ENCODE data around the gene ALS2CL.
"Not testable (repeated sequence)": the region's sequence is repeated elsewhere in the genome, so short reads cannot be mapped to it uniquely, and the experiment has no call there.

ALS2CL gene

DNA sequence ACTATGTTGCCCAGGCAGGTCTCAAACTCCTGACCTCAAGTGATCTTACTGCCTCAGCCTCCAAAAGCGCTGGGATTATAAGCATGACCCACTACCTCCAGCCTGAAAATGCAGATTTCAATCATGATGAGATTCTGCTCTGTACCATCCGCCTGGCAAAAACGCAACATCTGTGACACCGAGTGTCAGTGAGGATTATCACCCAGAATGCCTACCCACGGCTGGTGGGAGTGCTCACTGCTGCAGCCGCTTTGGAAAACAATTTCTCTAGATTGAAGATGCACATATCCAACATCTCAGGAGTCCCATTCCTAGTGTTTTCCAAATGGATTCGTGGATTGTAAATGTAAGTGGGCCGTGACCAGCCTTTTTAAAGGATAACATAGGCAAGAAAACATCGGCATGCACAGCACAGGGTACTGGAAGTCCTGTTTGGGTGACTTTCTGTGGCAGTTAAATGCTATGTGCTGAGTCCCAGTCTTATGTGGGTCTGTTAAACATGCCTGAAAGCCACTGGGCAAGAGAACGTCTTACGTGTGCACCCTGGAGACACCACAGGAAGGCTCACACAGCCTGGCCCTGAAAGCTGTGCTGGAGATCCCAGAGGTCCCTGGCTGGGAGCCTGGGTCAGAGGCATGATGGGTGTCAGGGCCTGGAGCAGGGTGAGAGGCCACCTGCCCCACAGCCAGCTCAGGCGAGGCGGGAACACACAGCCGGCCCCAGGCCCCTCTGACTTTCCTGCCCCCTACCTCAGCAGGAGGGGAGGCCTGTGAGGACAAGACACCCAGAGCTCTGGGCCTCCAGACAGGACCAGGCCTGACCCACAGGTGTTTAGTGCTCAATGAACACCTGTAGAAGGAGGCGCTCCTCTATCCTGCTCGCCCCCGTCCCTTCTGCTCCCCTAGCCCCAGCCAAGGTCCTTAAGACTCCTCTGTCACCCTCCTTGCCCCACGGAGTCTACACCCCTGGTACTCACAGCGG lies 23.3 kb upstream of the ALS2CL start:
- no peak for DNase-seq

DNA sequence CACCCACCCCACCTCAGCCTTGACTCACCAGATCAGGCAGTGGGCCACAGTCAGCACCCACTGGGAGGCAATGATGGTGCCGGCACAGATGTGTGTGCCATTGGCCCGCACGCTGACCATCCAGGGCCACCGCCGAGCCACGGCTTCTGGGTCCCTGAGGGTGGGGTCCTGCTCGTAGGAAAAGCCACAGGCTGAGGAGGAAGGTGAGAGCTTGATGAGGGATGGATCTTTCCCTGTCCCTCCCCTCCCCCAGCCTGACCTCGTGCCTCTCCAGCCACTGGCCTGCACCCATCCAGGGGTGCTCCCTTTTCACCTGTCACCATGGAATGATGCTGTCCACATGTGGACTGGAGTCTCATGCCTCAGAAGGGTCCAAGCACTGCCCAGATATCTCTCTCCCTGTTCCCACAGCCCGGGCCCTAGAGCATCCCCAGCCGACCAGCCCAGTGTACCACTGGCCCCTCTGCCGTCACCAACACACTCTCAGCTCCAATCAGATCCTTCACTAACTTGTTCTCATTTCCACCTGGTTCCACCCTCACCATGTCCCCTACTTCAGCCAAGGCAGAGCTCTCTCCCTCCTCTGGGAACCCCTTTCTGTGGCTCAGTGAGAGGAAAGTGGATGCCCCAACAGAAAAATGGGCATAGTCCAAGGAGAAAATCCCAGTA lies 22.2 kb upstream of the ALS2CL start:
- no peak for DNase-seq

DNA sequence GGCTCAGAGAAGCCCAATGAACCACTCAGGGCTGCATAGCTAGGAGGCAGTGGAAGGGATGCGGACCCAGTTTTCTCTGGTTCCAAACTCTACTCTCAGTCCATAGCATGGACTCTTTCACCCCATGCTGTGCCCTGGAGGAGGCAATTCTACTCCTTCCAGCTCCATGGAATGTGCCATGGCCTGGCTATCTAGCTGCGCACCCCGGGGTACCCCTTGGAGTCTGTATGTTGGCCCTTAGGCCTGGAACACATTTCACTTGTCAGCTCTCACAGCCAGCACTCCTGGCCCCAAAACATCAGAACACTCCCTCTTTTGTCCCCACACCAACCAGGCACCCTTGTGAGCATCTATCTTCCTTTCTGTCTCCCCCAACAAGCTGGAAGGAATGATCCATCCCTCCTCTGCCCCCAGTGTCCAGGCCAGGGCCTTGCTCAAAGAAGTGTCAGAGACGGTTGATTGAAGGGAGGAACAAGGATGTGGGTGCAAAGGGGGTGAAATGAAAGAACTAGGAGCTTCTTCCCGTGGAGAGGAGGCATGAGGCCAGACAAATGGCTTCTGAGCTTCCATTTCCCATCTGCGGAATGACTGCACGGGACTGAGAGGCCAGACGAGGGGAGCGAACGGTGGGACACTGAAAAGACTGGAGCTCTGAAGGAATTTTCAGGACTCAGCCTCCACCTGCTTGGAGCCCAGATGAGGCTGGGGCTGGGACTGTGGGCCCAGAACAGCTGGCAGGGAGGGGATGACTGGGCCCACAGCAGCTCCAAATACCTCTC lies 21.4 kb upstream of the ALS2CL start:
- no peak for DNase-seq

DNA sequence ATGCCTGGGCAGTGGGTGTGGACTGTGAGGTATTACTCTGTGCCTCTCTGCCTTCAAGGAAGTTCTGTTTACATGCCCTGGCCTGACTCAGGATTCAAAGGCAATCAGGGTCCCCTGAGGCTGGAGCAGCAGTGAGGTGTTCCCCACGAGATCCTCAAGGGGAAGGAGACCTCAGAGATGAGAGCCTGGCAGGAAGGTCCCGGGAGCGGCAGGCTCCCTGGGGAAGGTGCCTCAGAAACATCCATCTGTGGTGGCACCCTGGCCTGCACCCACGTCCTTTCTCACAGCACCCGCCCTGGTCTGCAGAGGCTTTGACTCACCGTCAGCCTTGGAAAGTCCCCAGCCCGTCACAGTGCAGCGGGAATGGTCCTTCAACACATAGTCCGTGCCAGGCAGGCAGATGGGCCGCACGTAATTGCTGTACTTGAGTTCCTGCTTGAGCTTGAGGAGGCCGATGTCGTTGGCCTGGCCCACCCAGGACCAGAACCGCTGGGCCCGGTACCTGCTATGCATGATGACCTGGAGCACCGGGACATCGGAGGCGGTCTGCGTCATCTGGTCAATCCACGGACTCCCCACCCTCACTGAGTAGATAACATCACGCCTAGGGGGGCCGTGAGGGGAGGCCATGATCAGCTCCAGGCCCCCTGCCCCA lies 20.5 kb upstream of the ALS2CL start:
- DNase-seq, result no peak

DNA sequence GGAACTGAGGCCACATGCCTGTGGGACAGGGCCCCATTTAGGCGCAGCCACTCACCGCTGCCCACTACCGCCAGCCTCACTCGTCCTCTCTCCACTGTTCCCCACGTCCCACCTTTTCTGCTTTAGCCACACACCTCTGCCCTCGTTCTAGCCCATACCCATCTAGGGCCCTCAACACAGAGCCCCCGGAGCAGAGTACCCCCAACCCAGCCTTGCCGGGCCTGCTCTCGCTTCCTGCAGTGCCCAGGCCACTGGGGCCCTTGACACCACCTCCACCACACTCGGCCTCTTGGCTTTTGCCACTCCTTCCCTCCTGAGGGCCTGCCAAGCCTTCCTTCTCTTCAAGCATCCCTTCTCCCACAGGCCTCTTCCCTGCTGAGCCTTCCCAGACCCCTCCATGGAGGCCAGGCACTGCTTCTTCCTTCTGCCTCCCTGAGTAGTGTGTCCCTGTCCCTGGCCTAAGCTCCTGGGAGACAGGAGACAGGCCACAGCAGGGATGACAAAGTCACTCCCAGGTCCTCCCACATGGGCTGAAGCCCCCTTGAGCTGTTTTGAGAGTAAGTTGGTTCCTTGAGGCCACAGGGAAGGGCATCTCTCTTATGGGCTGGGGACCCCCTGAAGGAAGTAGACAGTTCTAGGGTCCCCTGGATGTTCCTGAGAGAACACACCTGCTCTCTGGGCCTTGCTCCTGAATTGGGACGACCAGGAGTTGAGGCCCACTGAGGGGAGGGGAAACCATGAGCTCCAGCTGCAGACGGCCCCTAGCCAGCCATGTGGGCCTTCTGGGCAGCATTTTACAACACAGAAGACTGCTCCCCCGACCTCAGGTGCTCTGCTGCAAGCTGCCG lies 19.8 kb upstream of the ALS2CL start:
- DNase-seq, result no peak

DNA sequence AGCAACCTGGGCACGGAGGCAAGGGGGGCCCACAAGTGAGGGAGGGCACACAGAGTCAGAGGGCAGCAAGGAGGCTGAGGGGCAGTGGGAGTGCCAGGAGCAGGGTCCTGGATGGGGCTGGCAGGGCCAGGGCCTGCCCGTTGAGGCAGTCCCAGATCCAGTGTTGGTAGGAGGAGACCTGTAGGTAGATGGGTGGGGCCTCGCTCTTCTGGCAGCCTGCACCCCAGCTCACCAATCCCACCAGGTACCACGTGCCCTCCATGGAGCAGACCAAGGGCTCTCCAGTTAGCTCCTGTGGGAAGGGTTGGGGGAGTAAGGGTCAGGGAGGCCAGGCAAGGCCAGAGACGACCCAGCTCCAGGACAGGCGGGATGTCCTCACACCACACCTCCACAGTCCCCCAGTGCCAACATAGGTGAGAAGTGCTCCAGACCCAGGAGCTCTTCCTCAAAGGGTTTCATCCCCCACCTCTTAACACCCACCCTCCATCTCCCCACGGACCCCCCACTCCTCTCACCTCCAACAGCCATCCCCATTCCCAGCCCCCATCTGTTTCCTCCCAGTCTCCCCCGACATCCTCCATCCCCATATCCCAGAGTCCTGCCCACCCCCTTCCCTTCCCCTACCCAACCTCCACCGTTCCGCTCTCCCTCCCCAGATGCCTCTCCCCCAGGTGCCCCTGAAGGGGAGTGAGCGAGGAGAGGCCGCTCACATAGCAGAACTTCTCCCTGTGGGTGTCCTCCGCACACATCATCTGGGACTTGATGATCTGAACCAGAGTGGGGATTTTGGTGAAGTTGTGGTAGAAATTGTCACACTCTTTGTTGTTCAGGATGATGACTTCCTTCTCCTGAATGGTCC lies 18.9 kb upstream of the ALS2CL start:
- DNase-seq, result no peak

DNA sequence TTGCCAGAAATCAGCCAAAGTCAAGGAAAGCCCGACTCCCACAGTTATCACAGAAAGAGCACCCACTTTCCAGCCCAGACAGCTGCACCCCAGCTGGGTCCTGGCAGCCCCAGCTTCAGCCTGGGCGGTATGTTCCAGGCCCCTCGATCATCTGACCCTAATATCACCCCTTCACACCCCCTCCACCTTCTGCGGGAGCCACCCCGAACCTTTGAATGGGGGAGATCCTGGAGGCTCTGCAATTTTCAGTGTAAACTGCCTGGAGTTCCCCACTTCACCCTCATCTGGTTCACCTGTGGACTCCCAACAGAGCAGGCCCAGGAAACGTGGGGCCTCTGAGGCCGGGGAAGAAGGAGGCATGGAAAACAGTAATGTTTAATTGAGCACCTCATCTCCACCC lies 18.3 kb upstream of the ALS2CL start:
- DNase-seq, result no peak

DNA sequence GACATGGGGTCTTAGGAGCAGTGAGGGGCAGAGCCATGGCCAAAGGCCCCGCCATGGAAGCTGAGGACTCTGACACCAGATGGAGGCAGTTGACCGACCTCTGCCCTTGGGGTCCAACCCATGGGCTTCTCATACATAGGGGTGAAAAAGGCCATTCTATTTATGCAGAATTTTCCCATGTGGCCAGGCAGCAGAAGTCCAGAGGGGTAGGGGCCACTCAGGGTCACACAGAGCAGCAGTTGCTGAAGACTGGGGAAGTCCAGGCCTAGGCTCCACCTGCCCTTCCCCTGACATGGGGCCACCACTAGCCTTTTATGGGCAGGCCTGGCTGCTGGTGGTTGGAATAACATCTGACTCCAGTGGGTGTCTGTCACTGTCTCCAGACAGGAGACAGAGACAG lies 17.8 kb upstream of the ALS2CL start:
- no peak for DNase-seq

DNA sequence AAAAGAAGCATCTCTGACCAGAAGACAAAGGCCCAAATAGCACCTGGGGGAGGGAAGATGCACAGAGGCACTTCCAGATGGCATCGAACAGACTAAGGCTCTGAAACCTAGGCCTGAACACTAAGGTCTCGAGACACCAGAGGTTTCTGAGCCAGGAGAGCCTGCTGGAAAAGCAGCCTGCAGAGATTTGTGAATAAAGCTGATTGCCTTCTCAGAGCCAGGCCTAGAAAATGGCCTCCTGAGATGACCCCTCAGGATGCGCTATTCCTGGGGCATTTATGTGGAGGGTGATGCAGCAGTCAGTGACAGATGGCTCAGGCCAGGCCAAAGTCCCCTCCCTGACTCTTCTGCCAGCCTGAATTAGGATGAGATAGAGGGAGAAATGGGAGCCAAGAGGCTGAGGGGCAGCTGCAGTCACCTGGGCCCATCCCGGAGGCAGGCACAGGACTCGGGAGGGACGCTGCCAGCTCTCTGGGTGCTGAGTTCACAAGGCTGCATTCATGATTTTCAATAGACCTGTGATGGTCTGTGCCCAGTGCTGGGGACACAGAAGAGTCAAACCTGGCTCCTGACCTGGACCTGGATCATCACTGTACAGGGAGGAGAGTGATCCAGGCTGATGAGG lies 17.3 kb upstream of the ALS2CL start:
- no peak for DNase-seq

DNA sequence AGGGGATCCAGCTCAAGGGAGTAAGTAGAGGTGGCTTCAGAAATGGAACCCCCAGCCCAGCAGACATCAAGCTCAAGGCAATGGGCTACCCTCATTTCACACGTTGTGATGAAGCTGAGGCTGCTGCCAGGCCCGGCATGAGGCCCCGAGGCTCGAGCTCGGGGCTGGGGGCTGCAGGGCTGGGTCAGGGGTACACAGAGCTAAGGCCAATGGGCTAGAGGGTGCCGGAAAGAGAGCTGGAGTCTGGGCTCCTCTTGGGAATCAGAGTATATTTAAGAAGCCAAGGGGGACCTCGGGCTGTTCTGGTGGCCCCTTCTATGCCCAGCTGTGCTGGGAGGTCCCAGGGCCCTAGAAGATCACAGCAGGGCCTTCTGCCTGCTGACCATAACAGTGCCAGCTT lies 16.8 kb upstream of the ALS2CL start:
- DNase-seq, result no peak

DNA sequence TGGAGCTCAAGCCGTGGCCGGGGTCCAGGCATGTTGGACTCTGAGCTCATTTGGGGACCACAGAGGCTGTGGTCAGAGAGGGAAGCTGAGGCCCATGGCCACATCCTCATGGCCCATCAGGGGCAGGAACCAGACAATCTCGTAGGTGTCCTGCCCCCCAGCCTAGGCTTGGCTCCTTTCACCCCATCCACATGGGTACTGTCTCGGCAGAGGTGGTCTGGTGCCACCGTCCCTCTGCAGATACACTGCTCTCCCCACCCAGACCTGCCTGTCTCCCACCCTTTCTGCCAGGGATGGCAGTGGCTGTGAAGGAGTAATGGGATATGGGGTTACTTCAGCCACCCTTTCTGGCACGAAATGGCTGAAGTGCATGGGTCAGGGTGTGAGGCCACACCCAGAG lies 16.2 kb upstream of the ALS2CL start:
- no peak for DNase-seq

DNA sequence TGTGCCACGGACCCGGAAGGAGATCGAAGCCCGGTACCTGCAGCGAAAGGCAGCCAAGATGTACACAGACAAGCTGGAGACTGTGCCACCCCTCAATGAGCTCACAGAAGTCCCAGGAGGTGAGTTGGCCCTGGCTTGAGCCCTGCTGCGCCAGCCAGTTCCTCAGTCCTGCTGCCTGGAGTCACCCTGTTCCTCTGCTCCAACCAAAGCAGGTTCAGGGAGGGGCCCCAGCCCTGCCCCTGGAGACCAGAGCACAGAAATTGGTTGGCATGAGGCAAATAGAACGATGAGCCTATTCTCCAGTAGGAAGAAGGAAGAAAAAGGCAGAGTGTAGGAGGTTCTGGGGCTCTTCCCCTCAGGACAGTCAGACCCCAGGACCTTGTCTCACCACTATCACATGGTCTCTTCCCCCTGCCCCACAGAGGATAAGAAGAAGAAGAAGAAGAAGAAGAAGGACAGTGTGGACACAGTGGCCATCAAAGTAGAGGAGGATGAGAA lies 15.7 kb upstream of the ALS2CL start:
- DNase-seq, result no peak

DNA sequence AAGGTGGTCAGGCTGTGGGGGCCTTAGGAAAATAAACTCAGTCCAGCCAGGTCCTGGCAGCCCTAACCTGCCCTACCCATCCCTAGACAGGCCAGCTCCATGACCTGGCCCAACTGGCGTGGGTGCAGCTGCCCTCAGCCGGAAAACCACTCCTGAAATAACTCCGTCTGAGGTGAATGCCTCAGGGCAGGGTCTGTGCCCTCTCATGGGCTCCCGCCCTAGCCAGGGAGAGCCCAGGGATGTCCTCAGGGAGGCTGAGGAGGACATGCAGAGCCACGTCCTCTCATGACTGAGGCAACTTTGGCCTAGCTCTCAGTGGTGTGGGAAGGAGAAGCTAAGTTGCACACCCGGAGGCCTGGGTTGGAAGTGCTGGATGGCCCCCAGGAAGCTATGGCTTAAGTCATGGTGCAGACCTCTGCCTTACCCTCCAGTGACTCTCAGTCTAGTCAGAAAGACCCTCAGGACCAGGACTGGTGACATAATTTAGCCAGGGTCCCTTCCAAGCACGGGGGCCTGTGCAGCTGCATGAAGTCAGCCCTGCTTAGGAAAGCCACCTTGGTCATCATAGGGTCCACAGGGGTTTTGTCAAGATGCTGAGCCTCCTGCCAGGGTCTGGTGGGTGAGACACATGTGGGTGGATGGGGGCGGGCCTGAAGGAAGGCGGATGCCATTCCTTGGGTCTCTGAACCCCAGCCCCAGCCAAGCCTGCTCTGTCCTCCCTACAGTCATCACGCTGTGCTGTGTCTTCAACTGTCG lies 15.1 kb upstream of the ALS2CL start:
- DNase-seq, result no peak

DNA sequence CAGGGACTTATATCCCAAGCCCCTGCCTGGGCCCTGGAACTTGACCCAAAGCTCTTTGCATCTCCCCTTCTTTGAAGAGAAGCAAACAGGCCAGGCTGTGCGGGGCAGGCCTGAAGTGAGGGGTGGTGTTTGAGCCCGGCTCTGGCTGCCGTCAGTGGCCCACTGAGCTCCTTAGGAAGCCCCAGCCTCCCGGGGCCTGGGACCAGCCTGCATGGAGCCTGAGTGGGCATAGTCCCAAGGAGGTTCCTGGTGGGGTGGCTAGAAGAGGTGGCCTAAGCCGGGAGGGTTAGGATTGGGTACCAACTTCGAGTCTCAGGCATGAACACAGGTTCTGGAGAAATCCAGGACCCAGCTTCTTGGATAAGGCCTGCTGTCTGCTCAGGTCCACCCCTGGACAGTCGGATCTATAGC lies 14.1 kb upstream of the ALS2CL start:
- DNase-seq, result no peak

DNA sequence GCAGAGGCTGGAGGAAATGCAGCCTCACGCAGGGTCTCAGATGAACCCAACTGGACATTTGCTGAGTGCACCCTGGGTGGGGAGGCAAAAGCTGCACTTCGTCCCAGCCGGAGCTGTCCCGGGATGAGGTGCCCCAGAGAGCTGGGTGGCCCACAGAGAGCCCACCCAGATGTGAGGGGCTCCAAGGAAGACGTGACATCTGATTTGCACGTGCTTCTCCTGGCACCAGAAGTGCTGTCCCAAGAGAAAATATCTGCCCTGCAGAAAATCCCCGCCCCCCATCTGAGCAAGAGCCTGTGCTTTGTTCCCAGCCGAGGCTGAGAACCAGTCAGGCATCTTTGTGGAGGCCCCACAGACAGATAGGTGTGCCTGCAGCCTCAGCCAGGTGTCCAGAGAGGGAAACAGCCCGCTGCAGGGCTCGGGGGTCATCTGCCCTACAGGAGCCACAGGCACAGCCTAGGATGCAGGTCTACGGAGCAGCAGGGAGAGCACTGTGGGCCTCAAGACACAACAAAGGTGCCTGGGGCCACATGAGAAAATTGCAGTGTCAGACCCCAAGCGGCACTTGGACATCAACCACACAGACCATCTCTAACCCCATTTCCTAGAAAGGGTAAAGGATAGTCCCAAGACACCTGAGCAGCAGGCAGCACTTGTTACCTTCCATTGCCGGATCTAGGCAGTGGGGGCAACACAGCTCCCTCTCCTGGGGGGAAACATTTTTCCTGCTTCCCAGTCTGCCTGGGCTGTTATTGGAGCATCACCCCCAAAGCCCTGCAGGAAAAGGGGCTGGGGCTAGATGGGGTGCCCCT lies 13.5 kb upstream of the ALS2CL start:
- DNase-seq, result no peak

DNA sequence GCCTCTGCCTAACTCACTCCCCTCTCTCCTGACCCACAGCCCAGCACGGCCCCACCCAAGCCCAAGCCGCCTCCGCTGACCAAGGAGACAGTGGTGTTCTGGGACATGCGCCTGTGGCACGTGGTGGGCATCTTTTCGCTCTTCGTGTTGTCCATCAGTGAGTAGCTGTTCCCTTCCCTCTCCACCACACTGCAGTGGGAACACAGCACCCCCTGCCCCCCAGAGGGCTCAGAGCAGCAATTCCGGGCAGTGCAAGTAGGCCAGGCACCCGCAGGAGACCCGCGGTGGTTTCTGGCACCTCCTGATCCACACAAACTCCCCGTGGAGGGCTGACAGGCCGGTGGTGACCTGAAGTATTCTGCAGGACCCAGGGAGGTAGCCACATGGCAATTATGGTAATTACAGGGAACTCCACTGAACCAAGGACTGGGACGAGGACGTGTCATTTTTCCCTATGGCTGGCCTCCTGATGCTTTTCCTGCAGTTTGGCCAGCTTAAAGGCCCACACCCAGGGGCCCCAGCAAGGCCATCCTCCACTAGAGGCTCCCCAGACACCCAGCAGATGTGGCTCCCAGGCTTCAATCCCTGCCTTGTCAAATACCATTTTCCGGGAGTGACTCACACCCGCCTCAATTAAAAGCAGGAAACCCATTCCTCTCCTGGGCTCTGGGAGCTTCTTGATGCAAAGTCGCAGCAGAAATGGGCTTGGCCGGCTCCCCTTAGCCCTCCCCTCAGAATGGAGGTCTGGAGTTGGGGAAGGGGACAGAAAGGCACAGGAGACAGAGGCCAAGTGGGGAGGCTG lies 12.5 kb upstream of the ALS2CL start:
- DNase-seq, result no peak

DNA sequence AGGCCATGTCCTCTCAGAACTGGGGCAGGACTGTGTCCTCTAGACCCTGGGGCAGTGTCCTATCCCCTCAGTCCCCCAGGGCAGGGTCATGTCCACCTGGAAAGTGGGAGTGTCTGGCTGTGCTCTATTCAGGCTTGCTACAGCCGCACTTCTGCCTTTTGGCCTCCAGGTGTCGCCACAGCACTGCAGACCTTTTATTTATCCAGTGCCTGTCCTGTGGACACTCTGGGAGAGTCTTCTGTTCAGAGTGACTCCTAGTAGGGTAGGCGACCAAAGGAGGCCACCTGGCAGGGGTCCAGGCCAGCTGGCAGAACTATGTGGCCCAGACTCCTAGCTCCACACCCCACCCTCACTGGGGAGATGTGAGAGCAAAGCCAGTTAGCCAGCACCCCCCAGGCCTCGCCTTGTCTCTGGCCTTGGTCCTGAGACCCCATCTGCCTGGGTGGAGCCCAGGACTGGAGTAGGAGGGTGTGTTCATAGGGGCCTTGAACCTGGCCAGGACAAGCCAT lies 11.6 kb upstream of the ALS2CL start:
- peak; percentile 74 for DNase-seq

DNA sequence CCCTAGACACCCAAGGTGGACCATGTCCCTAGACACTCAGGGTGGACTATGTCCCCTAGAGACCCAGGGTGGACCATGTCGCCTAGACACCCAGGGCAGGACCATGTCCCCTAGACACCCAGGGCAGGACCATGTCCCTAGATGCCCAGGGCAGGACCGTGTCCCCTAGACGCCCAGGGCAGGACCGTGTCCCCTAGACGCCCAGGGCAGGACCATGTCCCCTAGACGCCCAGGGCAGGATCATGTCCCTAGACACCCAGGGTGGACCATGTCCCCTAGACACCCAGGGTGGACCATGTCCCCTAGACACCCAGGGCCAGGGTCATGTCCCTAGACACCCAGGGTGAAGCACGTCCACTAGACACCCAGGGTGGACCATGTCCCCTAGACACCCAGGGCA lies 10.9 kb upstream of the ALS2CL start:
- not testable (repeated sequence) for DNase-seq

Data from CD4-positive, alpha-beta T cell treated with Interleukin-21 for 1 hour (primary cell).